K562 (cell line): ENCODE results near the gene C3. TPM values are rescaled to one million over a fixed set of nuclear protein-coding genes. Genes with fewer than 3 reads are reported as not detected.
A peak's percentile ranks its signal among the peaks of the same experiment; 100 is the strongest.

ENCODE experiments used
- ADNP ChIP-seq: fragments of 200-800 bp; sonication (Bioruptor generic); IDR thresholded peaks from 2 replicates; pipeline ENCODE4 v1.6.1; 2016; ENCODE audit warnings: missing genetic modification characterization, missing compliant biosample characterization
- ASH1L ChIP-seq: fragments of 450-650 bp; IDR thresholded peaks from 2 replicates; pipeline ENCODE4 v1.6.1; 2018; ENCODE audit warnings: borderline replicate concordance, mild to moderate bottlenecking, low read depth; ENCODE audit not compliant: partially characterized antibody
- ATF4 ChIP-seq: fragments of 450-650 bp; formaldehyde crosslinking; IDR thresholded peaks from 2 replicates; pipeline ENCODE4 v1.4.0; 2022; ENCODE audit warnings: mild to moderate bottlenecking, moderate library complexity
- BRD9 ChIP-seq: fragments of 450-650 bp; IDR thresholded peaks from 2 replicates; pipeline ENCODE4 v1.6.1; 2018; ENCODE audit warnings: low read depth; ENCODE audit not compliant: partially characterized antibody
- CSDE1 ChIP-seq, 2 experiments: fragments of 450-650 bp; IDR thresholded peaks; 2 replicates each; pipeline ENCODE4 v1.6.1; 2016; ENCODE audit warnings: mild to moderate bottlenecking in 1 of 2
- ETS1 ChIP-seq: conservative IDR thresholded peaks from 2 replicates; pipeline ENCODE4 v1.6.1; 2011; ENCODE audit warnings: low read depth, mild to moderate bottlenecking, low read length; ENCODE audit not compliant: control insufficient read depth
- HCFC1 ChIP-seq: IDR thresholded peaks from 2 replicates; pipeline ENCODE4 v1.6.1; 2012; ENCODE audit warnings: low read depth, low read length, improper control_type of control experiment
- HDAC6 ChIP-seq: IDR thresholded peaks from 2 replicates; pipeline ENCODE4 v1.6.1; 2012; ENCODE audit warnings: low read depth, mild to moderate bottlenecking, control low read depth, inconsistent platforms, low read length, moderate library complexity
- HOXB6 ChIP-seq: fragments of 250-450 bp; sonication (Bioruptor Pico); IDR thresholded peaks from 2 replicates; pipeline ENCODE4 v1.5.1; 2022; ENCODE audit warnings: mild to moderate bottlenecking, borderline replicate concordance
- MCM2 ChIP-seq: fragments of 450-650 bp; IDR thresholded peaks from 2 replicates; pipeline ENCODE4 v1.6.1; 2017; ENCODE audit warnings: low read depth, mild to moderate bottlenecking
- MTA1 ChIP-seq: fragments of 450-650 bp; IDR thresholded peaks from 2 replicates; pipeline ENCODE4 v1.6.1; 2017; ENCODE audit warnings: borderline replicate concordance
- PKNOX1 ChIP-seq: fragments of 450-650 bp; IDR thresholded peaks from 2 replicates; pipeline ENCODE4 v1.6.1; 2016
- SFPQ ChIP-seq: fragments of 200-400 bp; formaldehyde crosslinking; IDR thresholded peaks from 2 replicates; pipeline ENCODE4 v1.6.1; 2017; ENCODE audit warnings: mild to moderate bottlenecking, low read depth, low read length, moderate library complexity
- TAL1 ChIP-seq: fragments of 450-650 bp; IDR thresholded peaks from 2 replicates; pipeline ENCODE4 v1.6.1; 2016; ENCODE audit warnings: mild to moderate bottlenecking
- UBTF ChIP-seq, 2 experiments: IDR thresholded peaks; 2 replicates each; pipeline ENCODE4 v1.6.1; 2012; ENCODE audit warnings: improper control_type of control experiment in 2 of 2, low read depth in 2 of 2, low read length in 2 of 2, borderline replicate concordance in 1 of 2
- ZNF354B ChIP-seq: fragments of 250-450 bp; sonication (Bioruptor Pico); IDR thresholded peaks from 2 replicates; pipeline ENCODE4 v1.4.0; 2020
- ZNF639 ChIP-seq, 2 experiments: fragments of 200-800 bp in 1 of 2; sonication (Bioruptor generic) in 1 of 2; sonication (generic) in 1 of 2; formaldehyde crosslinking in 1 of 2; IDR thresholded peaks in 1 of 2; conservative IDR thresholded peaks in 1 of 2; 2 replicates each; pipeline versions ENCODE4 v1.5.0 to v1.6.1; 2016 to 2020; ENCODE audit warnings: missing compliant biosample characterization in 1 of 2, missing genetic modification characterization in 1 of 2, missing genetic modification reagents in 1 of 2
- polyA plus RNA-seq, 8 experiments: library from polyadenylated mRNA; depleted of rRNA in 4 of 8; stranded (reverse) in 5 of 8; unstranded in 3 of 8; fragments of >200 nt; fragmentation: Nextera tagmentation in 2 of 8; fragmentation: Illumina TruSeq in 1 of 8; extraction: Ambion mirVana in 2 of 8; extraction: Trizol in 1 of 8; gene quantifications; 2 replicates each; pipeline versions ENCODE4 v1.2.1 to v1.2.3, GENCODE V29; 2011 to 2014; ENCODE audit warnings: inconsistent platforms in 1 of 8, missing spikeins in 1 of 8
- total RNA-seq, 7 experiments: library from RNA; depleted of rRNA in 6 of 7; stranded (reverse); fragments of >200 nt in 6 of 7; fragmentation: Illumina TruSeq in 2 of 7; extraction: Trizol in 2 of 7; gene quantifications; 2 replicates each; pipeline versions ENCODE4 v1.2.1 to v1.2.3, GENCODE V29; 2011 to 2021; ENCODE audit warnings: low replicate concordance in 1 of 7

Gene C3
- total and polyA plus RNA-seq, 9 of the 15 experiments (the other 6 are each of a cell fraction or from before 2014, with no cell fraction given) = 0.59 to 10.6 (median 2.2) TPM

GRCh38 chr19:6767357-6768235 is 47.1 kb upstream of the C3 start, which contains the start of gene SH2D3A (continued):
- TF ChIP-seq CSDE1 (IDR thresholded peaks at IDR 0.05) (no peak), HCFC1 (no peak), ZNF354B (CRISPR knock-in tag) (no peak), HOXB6 (CRISPR knock-in tag) (no peak), SFPQ (no peak), ATF4 (no peak), ADNP (tag) (no peak), ETS1 (peak; percentile 64; the same call in 1 of the 2 replicates), ASH1L (no peak), UBTF (IDR thresholded peaks at IDR 0.05; ENCODE audit: borderline replicate concordance in 1 of 2, low read depth in 2 of 2, low read length in 2 of 2) (no peak), BRD9 (no peak), HDAC6 (no peak), ZNF639 (CRISPR knock-in tag; conservative IDR thresholded peaks at IDR 0.05 in 1 of 2, IDR thresholded peaks at IDR 0.05 in 1 of 2) (no peak), MTA1 (no peak), TAL1 (no peak), MCM2 (no peak), PKNOX1 (no peak; the same call in 1 of the 2 replicates)
